HepG2 (cell line): ENCODE results near the gene C20orf144. TPM values are rescaled to one million over a fixed set of nuclear protein-coding genes. Genes with fewer than 3 reads are reported as not detected.

Experiments
- CBX1 ChIP-seq: IDR thresholded peaks from one replicate; pipeline ENCODE4 v1.6.1; 2016; ENCODE audit warnings: antibody characterized with exemption, low read depth
- JUND ChIP-seq: sonication (generic); formaldehyde crosslinking; IDR thresholded peaks from 2 replicates; pipeline ENCODE4 v1.8.0; 2022; ENCODE audit warnings: mild to moderate bottlenecking, missing genetic modification reagents
- KLF9 ChIP-seq: IDR thresholded peaks from 2 replicates; pipeline ENCODE4 v1.6.1; 2016; ENCODE audit warnings: low read depth
- NFE2L1 ChIP-seq: sonication (generic); formaldehyde crosslinking; IDR thresholded peaks from 2 replicates; pipeline ENCODE4 v1.4.0; 2020; ENCODE audit warnings: missing genetic modification reagents, mild to moderate bottlenecking, borderline replicate concordance
- NFIB ChIP-seq: sonication (generic); formaldehyde crosslinking; IDR thresholded peaks from 2 replicates; pipeline ENCODE4 v1.9.0; 2021; ENCODE audit warnings: missing genetic modification reagents, mild to moderate bottlenecking, borderline replicate concordance
- PAX8 ChIP-seq: sonication (generic); formaldehyde crosslinking; IDR thresholded peaks from 2 replicates; pipeline ENCODE4 v1.8.0; 2022; ENCODE audit warnings: mild to moderate bottlenecking, missing genetic modification reagents, borderline replicate concordance
- RAD21 ChIP-seq: fragments of 450-650 bp; formaldehyde crosslinking; IDR thresholded peaks from 2 replicates; pipeline ENCODE4 v1.5.0; 2020; ENCODE audit warnings: mild to moderate bottlenecking
- REL ChIP-seq: sonication (generic); formaldehyde crosslinking; conservative IDR thresholded peaks from 2 replicates; pipeline ENCODE4 v1.8.0; 2022; ENCODE audit warnings: mild to moderate bottlenecking, missing genetic modification reagents, moderate library complexity
- SIX4 ChIP-seq: sonication (generic); formaldehyde crosslinking; IDR thresholded peaks from 2 replicates; pipeline ENCODE4 v1.4.0; 2020; ENCODE audit warnings: missing genetic modification reagents
- SMYD3 ChIP-seq: sonication (generic); formaldehyde crosslinking; IDR thresholded peaks from 2 replicates; pipeline ENCODE4 v1.8.1; 2023; ENCODE audit warnings: mild to moderate bottlenecking, missing genetic modification reagents
- TFDP1 ChIP-seq: IDR thresholded peaks from 2 replicates; pipeline ENCODE4 v1.6.1; 2016; ENCODE audit warnings: missing compliant biosample characterization, missing genetic modification reagents, borderline replicate concordance
- THAP11 ChIP-seq: IDR thresholded peaks from 2 replicates; pipeline ENCODE4 v1.6.1; 2016; ENCODE audit warnings: missing biosample characterization, missing genetic modification reagents
- ZBTB20 ChIP-seq: sonication (generic); formaldehyde crosslinking; IDR thresholded peaks from 2 replicates; pipeline ENCODE4 v1.8.1; 2023; ENCODE audit warnings: missing genetic modification reagents, low read depth, mild to moderate bottlenecking, borderline replicate concordance
- ZKSCAN1 ChIP-seq: fragments of 150-350 bp; IDR thresholded peaks from 2 replicates; pipeline ENCODE4 v1.6.1; 2014; ENCODE audit warnings: low read length
- ZKSCAN5 ChIP-seq: sonication (generic); formaldehyde crosslinking; IDR thresholded peaks from 2 replicates; pipeline ENCODE4 v1.5.1; 2020; ENCODE audit warnings: mild to moderate bottlenecking, missing genetic modification reagents
- ZNF17 ChIP-seq: sonication (generic); formaldehyde crosslinking; IDR thresholded peaks from 2 replicates; pipeline ENCODE4 v1.5.0; 2020; ENCODE audit warnings: mild to moderate bottlenecking, missing genetic modification reagents
- ZNF3 ChIP-seq: IDR thresholded peaks from 2 replicates; pipeline ENCODE4 v1.7.0; 2017; ENCODE audit warnings: inconsistent platforms
- ZNF343 ChIP-seq: sonication (generic); formaldehyde crosslinking; IDR thresholded peaks from 2 replicates; pipeline ENCODE4 v1.4.0; 2020; ENCODE audit warnings: mild to moderate bottlenecking, missing genetic modification reagents
- ZNF761 ChIP-seq: sonication (generic); formaldehyde crosslinking; conservative IDR thresholded peaks from 2 replicates; pipeline ENCODE4 v1.4.0; 2020; ENCODE audit warnings: mild to moderate bottlenecking, missing genetic modification reagents
- ZNF780A ChIP-seq: sonication (generic); formaldehyde crosslinking; IDR thresholded peaks from 2 replicates; pipeline ENCODE4 v1.8.0; 2022; ENCODE audit warnings: mild to moderate bottlenecking, missing genetic modification reagents, moderate library complexity
- ZSCAN31 ChIP-seq: sonication (generic); formaldehyde crosslinking; IDR thresholded peaks from 2 replicates; pipeline ENCODE4 v1.5.0; 2020; ENCODE audit warnings: low read depth, mild to moderate bottlenecking, missing genetic modification reagents
- ZSCAN5A ChIP-seq: sonication (generic); formaldehyde crosslinking; IDR thresholded peaks from 2 replicates; pipeline ENCODE4 v1.8.0; 2022; ENCODE audit warnings: mild to moderate bottlenecking, missing genetic modification reagents, borderline replicate concordance
- polyA plus RNA-seq, 8 experiments: library from polyadenylated mRNA; depleted of rRNA in 3 of 8; stranded (reverse) in 7 of 8; unstranded in 1 of 8; fragments of >200 nt; fragmentation: Illumina TruSeq in 4 of 8; extraction: Trizol in 4 of 8; gene quantifications; 2 replicates each; pipeline versions ENCODE4 v1.2.1 to v1.2.3, GENCODE V29; 2011 to 2016; ENCODE audit warnings: low read depth in 4 of 8, missing spikeins in 1 of 8, mixed read lengths in 1 of 8; ENCODE audit not compliant: insufficient read depth in 1 of 8
- total RNA-seq, 5 experiments: library from RNA; depleted of rRNA; stranded (reverse); fragments of >200 nt; fragmentation: Illumina TruSeq; extraction: Trizol; gene quantifications; 2 replicates each; pipeline ENCODE4 v1.2.3, GENCODE V29; 2016; ENCODE audit warnings: low read depth in 1 of 5
- TF ChIP-seq, protein P1 (sequence below): sonication (generic); formaldehyde crosslinking; IDR thresholded peaks from 2 replicates; pipeline ENCODE4 v1.4.0; 2020; ENCODE audit warnings: missing genetic modification reagents
- TF ChIP-seq, protein P2 (sequence below): sonication (generic); formaldehyde crosslinking; IDR thresholded peaks from 2 replicates; pipeline ENCODE4; 2020; ENCODE audit warnings: missing genetic modification reagents, mild to moderate bottlenecking, borderline replicate concordance
- TF ChIP-seq, protein P3 (sequence below): sonication (generic); formaldehyde crosslinking; IDR thresholded peaks from 2 replicates; pipeline ENCODE4 v1.4.0; 2020; ENCODE audit warnings: mild to moderate bottlenecking, missing genetic modification reagents

The C20orf144 gene
- total and polyA plus RNA-seq, 2 of the 13 experiments (the other 11 are each of a cell fraction or from before 2014, with no cell fraction given), result 0.09 to 0.16 TPM

- TF ChIP-seq JUND (CRISPR knock-in tag) (peak; percentile 42; the same call in 1 of the 2 replicates), NFE2L1 (CRISPR knock-in tag) (no peak; the same call in 1 of the 2 replicates), THAP11 (CRISPR knock-in tag) (no peak), SIX4 (no peak), ZKSCAN1 (no peak), ZNF761 (CRISPR knock-in tag) (no peak), ZBTB20 (no peak), ZSCAN5A (CRISPR knock-in tag) (no peak), TFDP1 (CRISPR knock-in tag) (0 out of 2 replicates have a peak, but pooled peaks have one; percentile 7), ZNF3 (no peak), PAX8 (CRISPR knock-in tag) (no peak), ZNF343 (CRISPR knock-in tag) (no peak), ZNF780A (CRISPR knock-in tag) (no peak), CBX1 (no peak), ZKSCAN5 (CRISPR knock-in tag) (peak; percentile 18; the same call in 1 of the 2 replicates), SMYD3 (CRISPR knock-in tag) (no peak), ZNF17 (no peak), RAD21 (CRISPR knock-in tag) (no peak), NFIB (no peak), REL (no peak), ZSCAN31 (CRISPR knock-in tag) (0 out of 2 replicates have a peak, but pooled peaks have one; percentile 4), KLF9 (CRISPR knock-in tag) (no peak)
- TF ChIP-seq, protein P1, sequence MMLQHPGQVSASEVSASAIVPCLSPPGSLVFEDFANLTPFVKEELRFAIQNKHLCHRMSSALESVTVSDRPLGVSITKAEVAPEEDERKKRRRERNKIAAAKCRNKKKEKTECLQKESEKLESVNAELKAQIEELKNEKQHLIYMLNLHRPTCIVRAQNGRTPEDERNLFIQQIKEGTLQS (CRISPR knock-in tag), result no peak
- TF ChIP-seq, protein P2, sequence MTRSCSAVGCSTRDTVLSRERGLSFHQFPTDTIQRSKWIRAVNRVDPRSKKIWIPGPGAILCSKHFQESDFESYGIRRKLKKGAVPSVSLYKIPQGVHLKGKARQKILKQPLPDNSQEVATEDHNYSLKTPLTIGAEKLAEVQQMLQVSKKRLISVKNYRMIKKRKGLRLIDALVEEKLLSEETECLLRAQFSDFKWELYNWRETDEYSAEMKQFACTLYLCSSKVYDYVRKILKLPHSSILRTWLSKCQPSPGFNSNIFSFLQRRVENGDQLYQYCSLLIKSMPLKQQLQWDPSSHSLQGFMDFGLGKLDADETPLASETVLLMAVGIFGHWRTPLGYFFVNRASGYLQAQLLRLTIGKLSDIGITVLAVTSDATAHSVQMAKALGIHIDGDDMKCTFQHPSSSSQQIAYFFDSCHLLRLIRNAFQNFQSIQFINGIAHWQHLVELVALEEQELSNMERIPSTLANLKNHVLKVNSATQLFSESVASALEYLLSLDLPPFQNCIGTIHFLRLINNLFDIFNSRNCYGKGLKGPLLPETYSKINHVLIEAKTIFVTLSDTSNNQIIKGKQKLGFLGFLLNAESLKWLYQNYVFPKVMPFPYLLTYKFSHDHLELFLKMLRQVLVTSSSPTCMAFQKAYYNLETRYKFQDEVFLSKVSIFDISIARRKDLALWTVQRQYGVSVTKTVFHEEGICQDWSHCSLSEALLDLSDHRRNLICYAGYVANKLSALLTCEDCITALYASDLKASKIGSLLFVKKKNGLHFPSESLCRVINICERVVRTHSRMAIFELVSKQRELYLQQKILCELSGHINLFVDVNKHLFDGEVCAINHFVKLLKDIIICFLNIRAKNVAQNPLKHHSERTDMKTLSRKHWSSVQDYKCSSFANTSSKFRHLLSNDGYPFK (CRISPR knock-in tag), result 0 out of 2 replicates have a peak, but pooled peaks have one; percentile 20
- TF ChIP-seq, protein P3, sequence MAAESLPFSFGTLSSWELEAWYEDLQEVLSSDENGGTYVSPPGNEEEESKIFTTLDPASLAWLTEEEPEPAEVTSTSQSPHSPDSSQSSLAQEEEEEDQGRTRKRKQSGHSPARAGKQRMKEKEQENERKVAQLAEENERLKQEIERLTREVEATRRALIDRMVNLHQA, result no peak
These were observed 11.5 kb downstream of the C20orf144 start (continued) for GRCh38 chr20:33673410-33674293.
